ENCODE results near the gene OPCML.

DNA sequence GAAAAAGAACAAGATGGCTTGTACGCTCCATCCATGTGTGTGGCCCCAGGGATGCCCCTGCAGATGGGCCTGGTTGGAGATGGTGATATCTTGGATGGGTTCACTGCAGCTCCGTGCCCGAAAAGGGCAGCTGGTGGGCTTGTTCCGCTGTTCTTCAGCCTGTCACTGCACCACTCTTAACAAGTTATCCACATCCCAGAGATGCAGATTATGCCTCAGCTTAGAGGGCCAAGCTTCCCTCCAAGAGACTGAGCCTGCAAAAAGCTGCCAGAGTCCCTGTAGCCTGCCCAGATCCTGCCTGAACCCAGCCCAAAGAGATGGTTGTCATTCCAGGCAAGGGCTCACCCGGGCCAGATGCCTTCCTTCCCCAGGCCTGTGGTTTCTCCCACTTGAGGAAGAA, 308.0 kb downstream of the OPCML start:
- TF ChIP-seq POLR2AphosphoS5 (IDR thresholded peaks at IDR 0.05; ENCODE audit: insufficient read depth in 1 of 2, low read depth in 1 of 2) = no peak
- TF ChIP-seq, protein P1, sequence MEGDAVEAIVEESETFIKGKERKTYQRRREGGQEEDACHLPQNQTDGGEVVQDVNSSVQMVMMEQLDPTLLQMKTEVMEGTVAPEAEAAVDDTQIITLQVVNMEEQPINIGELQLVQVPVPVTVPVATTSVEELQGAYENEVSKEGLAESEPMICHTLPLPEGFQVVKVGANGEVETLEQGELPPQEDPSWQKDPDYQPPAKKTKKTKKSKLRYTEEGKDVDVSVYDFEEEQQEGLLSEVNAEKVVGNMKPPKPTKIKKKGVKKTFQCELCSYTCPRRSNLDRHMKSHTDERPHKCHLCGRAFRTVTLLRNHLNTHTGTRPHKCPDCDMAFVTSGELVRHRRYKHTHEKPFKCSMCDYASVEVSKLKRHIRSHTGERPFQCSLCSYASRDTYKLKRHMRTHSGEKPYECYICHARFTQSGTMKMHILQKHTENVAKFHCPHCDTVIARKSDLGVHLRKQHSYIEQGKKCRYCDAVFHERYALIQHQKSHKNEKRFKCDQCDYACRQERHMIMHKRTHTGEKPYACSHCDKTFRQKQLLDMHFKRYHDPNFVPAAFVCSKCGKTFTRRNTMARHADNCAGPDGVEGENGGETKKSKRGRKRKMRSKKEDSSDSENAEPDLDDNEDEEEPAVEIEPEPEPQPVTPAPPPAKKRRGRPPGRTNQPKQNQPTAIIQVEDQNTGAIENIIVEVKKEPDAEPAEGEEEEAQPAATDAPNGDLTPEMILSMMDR (IDR thresholded peaks at IDR 0.05) = no peak

Measured in vagina (tissue), 2 donors.